SH-SY5Y (cell line): Measurements from ENCODE around the gene ITGB6.

Experiments
- GATA2 ChIP-seq: IDR thresholded peaks from 2 replicates; pipeline ENCODE4 v1.6.1; 2011; ENCODE audit warnings: mild to moderate bottlenecking, low read depth, low read length
- GATA3 ChIP-seq: IDR thresholded peaks from 2 replicates; pipeline ENCODE4 v1.6.1; 2011; ENCODE audit warnings: low read depth, mild to moderate bottlenecking, low read length, moderate library complexity

DNA sequence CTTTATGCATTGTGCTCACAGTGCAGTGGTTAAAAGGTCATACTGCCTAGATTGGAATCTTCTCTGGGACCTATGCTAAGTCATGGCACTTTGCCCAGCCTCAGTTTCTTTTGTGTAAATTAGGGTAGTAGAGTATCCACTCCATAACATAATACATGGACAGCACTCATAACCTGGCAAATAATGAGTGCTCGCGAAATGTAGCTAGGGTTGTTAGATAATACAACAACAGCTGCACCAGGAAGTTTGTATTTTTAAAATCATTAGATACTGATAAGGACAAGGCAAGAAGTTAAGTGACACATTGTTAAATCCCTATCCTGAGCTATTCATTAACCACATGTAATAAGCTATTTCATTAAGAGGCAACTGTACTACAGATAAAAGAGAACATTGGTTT lies 123.8 kb downstream of the ITGB6 start:
- no peak for TF ChIP-seq GATA2
- TF ChIP-seq GATA3: no peak
